Measurements from ENCODE around the gene UBA1. TPM values are rescaled to one million over a fixed set of nuclear protein-coding genes. Genes with fewer than 3 reads are reported as not detected.
A peak's percentile ranks its signal among the peaks of the same experiment; 100 is the strongest.

UBA1 gene
- total RNA-seq, 1 donor from 2014 or later: 350 TPM

- Mint-ChIP-seq H3K4me3 (peak overlapping the region; percentile 80), H3K4me1 (peaks cover 32% of the 10 kb centered on the region), H3K36me3 (peaks cover 2% of the 10 kb centered on the region), H3K9me3 (no peaks in the 10 kb centered on the region), H3K27ac (no peak overlapping the region), H3K27me3 (ENCODE audit: low read depth) (no peaks in the 10 kb centered on the region)
- TF ChIP-seq CTCF (IDR thresholded peaks at IDR 0.05; ENCODE audit: unreplicated experiment): no peak
- DNase-seq (ENCODE audit: low spot score in 2 of 2, unreplicated experiment in 2 of 2): no peak
These were observed 2.3 kb upstream of the UBA1 start for GRCh38 chrX:47191331-47191730.

GRCh38 chrX:47191806-47192401 is 1.7 kb upstream of the UBA1 start:
- Mint-ChIP-seq H3K4me1 (peaks cover 37% of the 10 kb centered on the region), H3K36me3 (no peaks in the 10 kb centered on the region), H3K27me3 (ENCODE audit: low read depth) (no peaks in the 10 kb centered on the region), H3K4me3 (peak overlapping the region; percentile 80), H3K9me3 (no peaks in the 10 kb centered on the region), H3K27ac (no peak overlapping the region)
- DNase-seq (ENCODE audit: low spot score in 2 of 2, unreplicated experiment in 2 of 2): no peak
- TF ChIP-seq CTCF (IDR thresholded peaks at IDR 0.05; ENCODE audit: unreplicated experiment): no peak

GRCh38 chrX:47194194-47194787 is 662 bp downstream of the UBA1 start:
- H3K27ac Mint-ChIP-seq: peak overlapping the region; percentile 100
- H3K27me3 Mint-ChIP-seq (ENCODE audit: low read depth): no peaks in the 10 kb centered on the region
- peak overlapping the region; percentile 99 for H3K4me3 Mint-ChIP-seq
- peaks cover 18% of the 10 kb centered on the region for H3K36me3 Mint-ChIP-seq
- DNase-seq (ENCODE audit: low spot score in 2 of 2, unreplicated experiment in 2 of 2): no peak
- H3K9me3 Mint-ChIP-seq: no peaks in the 10 kb centered on the region
- TF ChIP-seq CTCF (IDR thresholded peaks at IDR 0.05; ENCODE audit: unreplicated experiment): no peak
- H3K4me1 Mint-ChIP-seq: peaks cover 57% of the 10 kb centered on the region

- peaks cover 55% of the 10 kb centered on the region for H3K4me1 Mint-ChIP-seq
- H3K4me3 Mint-ChIP-seq: peak overlapping the region; percentile 99
- peak overlapping the region; percentile 100 for H3K27ac Mint-ChIP-seq
- H3K36me3 Mint-ChIP-seq: peaks cover 31% of the 10 kb centered on the region
- H3K27me3 Mint-ChIP-seq (ENCODE audit: low read depth): no peaks in the 10 kb centered on the region
- no peaks in the 10 kb centered on the region for H3K9me3 Mint-ChIP-seq
- no peak for TF ChIP-seq CTCF (IDR thresholded peaks at IDR 0.05; ENCODE audit: unreplicated experiment)
- no peak for DNase-seq (ENCODE audit: low spot score in 2 of 2, unreplicated experiment in 2 of 2)
These were observed 2.5 kb downstream of the UBA1 start for GRCh38 chrX:47196098-47196497.

GRCh38 chrX:47197526-47197925 is 3.9 kb downstream of the UBA1 start:
- Mint-ChIP-seq H3K9me3 (no peaks in the 10 kb centered on the region), H3K36me3 (peaks cover 44% of the 10 kb centered on the region), H3K4me1 (peaks cover 55% of the 10 kb centered on the region), H3K27me3 (ENCODE audit: low read depth) (no peaks in the 10 kb centered on the region), H3K27ac (peak overlapping the region; percentile 100), H3K4me3 (peak overlapping the region; percentile 33)
- DNase-seq (ENCODE audit: low spot score in 2 of 2, unreplicated experiment in 2 of 2): no peak
- no peak for TF ChIP-seq CTCF (IDR thresholded peaks at IDR 0.05; ENCODE audit: unreplicated experiment)
